HEK293T (cell line): ENCODE data around the gene ZBED6.
"Not testable (repeated sequence)": the region's sequence is repeated elsewhere in the genome, so short reads cannot be mapped to it uniquely, and the experiment has no call there.

ENCODE experiments used
- CTCF ChIA-PET: fragments of 350-600 bp; formaldehyde crosslinking; extraction: SDS; loops from one replicate; lab custom pipeline; 2021; ENCODE audit warnings: antibody characterized with exemption, inconsistent platforms; lab: Yijun Ruan, JAX
- POLR2A ChIA-PET: fragments of 350-600 bp; formaldehyde crosslinking; extraction: SDS; loops from one replicate; lab custom pipeline; 2020; ENCODE audit warnings: antibody characterized with exemption, inconsistent platforms; lab: Yijun Ruan, JAX
- DNase-seq: peaks from one replicate; pipeline ENCODE4 v3.0.0; 2012; ENCODE audit warnings: mixed read lengths; ENCODE audit errors: extremely low spot score
- ARNT ChIP-seq: fragments of 450-650 bp; IDR thresholded peaks from 2 replicates; pipeline ENCODE4 v1.6.1; 2017; ENCODE audit warnings: mild to moderate bottlenecking
- BHLHE40 ChIP-seq: fragments of 450-650 bp; IDR thresholded peaks from 2 replicates; pipeline ENCODE4 v1.6.1; 2016; ENCODE audit warnings: mild to moderate bottlenecking, moderate library complexity, borderline replicate concordance
- CTBP1 ChIP-seq: fragments of 450-650 bp; IDR thresholded peaks from 2 replicates; pipeline ENCODE4 v1.6.1; 2016; ENCODE audit warnings: borderline replicate concordance
- ELF4 ChIP-seq: fragments of 450-650 bp; IDR thresholded peaks from 2 replicates; pipeline ENCODE4 v1.6.1; 2017; ENCODE audit warnings: antibody characterized with exemption
- FOXA1 ChIP-seq: fragments of 450-650 bp; IDR thresholded peaks from 2 replicates; pipeline ENCODE4 v1.6.1; 2016; ENCODE audit warnings: mild to moderate bottlenecking
- FOXK2 ChIP-seq: fragments of 450-650 bp; IDR thresholded peaks from 2 replicates; pipeline ENCODE4 v1.6.1; 2016; ENCODE audit warnings: mild to moderate bottlenecking
- FOXM1 ChIP-seq: fragments of 450-650 bp; IDR thresholded peaks from 2 replicates; pipeline ENCODE4 v1.6.1; 2017; ENCODE audit warnings: mild to moderate bottlenecking, borderline replicate concordance
- HDGF ChIP-seq: fragments of 450-650 bp; IDR thresholded peaks from 2 replicates; pipeline ENCODE4 v1.6.1; 2017; ENCODE audit warnings: antibody characterized with exemption, borderline replicate concordance
- L3MBTL2 ChIP-seq: fragments of 450-650 bp; conservative IDR thresholded peaks from 2 replicates; pipeline ENCODE4 v1.6.1; 2016; ENCODE audit warnings: mild to moderate bottlenecking
- LEF1 ChIP-seq: fragments of 450-650 bp; IDR thresholded peaks from 2 replicates; pipeline ENCODE4 v1.6.1; 2017; ENCODE audit warnings: mild to moderate bottlenecking, borderline replicate concordance
- NFRKB ChIP-seq: fragments of 450-650 bp; IDR thresholded peaks from 2 replicates; pipeline ENCODE4 v1.6.1; 2016; ENCODE audit warnings: mild to moderate bottlenecking, moderate library complexity
- SP1 ChIP-seq: fragments of 450-650 bp; IDR thresholded peaks from 2 replicates; pipeline ENCODE4 v1.6.1; 2017
- SUZ12 ChIP-seq: fragments of 450-650 bp; IDR thresholded peaks from 2 replicates; pipeline ENCODE4 v1.6.1; 2016; ENCODE audit warnings: mild to moderate bottlenecking
- TARDBP ChIP-seq: fragments of 450-650 bp; IDR thresholded peaks from 2 replicates; pipeline ENCODE4 v1.6.1; 2016
- ZNF384 ChIP-seq: fragments of 450-650 bp; IDR thresholded peaks from 2 replicates; pipeline ENCODE4 v1.6.1; 2016
- TF ChIP-seq, protein P1 (sequence below): fragments of 450-650 bp; IDR thresholded peaks from 2 replicates; pipeline ENCODE4 v1.6.1; 2016

The ZBED6 gene

DNA sequence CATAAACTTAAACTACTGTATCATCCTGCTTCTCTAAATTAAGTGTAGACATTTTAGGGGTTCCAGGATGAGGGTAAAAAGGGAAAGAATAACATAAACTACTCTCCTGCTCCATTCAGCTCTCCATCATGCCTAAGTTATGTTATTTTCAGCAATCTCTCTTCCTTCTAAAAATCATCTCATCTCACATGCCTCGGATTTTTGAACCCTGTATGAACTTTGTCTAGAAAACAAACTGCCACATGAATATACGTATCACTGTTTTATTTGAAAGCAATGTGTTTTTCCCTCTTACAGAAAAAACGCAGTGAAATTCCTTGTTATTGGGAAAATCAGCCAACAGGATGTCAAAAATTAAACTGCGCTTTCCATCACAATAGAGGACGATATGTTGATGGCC is 32.6 kb downstream of the ZBED6 start:
- CTCF ChIA-PET, result no interaction called here
- no peak for DNase-seq
- TF ChIP-seq, protein P1, sequence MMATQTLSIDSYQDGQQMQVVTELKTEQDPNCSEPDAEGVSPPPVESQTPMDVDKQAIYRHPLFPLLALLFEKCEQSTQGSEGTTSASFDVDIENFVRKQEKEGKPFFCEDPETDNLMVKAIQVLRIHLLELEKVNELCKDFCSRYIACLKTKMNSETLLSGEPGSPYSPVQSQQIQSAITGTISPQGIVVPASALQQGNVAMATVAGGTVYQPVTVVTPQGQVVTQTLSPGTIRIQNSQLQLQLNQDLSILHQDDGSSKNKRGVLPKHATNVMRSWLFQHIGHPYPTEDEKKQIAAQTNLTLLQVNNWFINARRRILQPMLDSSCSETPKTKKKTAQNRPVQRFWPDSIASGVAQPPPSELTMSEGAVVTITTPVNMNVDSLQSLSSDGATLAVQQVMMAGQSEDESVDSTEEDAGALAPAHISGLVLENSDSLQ, result no peak
- TF ChIP-seq ARNT (no peak), BHLHE40 (no peak), CTBP1 (no peak), FOXM1 (no peak), SP1 (no peak), HDGF (no peak), ZNF384 (no peak), ELF4 (no peak), SUZ12 (no peak), NFRKB (no peak), TARDBP (no peak), FOXK2 (no peak), FOXA1 (no peak)
- POLR2A ChIA-PET, result no interaction called here

DNA sequence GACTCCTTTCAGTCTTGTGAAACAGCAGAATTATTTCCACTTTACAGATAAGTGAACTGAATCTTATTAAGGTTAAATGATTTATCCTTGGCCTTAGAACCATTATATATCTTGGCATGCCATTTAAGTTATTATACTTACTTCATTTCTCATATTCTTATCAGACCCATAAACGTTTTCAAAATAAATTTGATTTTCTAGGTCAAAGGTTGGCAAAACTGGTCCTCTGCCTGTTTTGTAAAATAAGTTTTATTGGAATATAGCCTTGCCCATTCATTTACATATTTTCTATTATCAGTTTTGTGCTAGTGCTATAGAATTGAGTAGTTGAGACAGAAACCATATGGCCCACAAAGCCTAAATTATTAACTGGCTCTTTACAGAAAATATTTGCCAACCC is 33.1 kb downstream of the ZBED6 start:
- no peak for TF ChIP-seq TARDBP
- TF ChIP-seq FOXM1, result no peak
- TF ChIP-seq LEF1, result no peak
- TF ChIP-seq ELF4, result no peak
- TF ChIP-seq BHLHE40, result no peak
- no peak for TF ChIP-seq FOXK2
- TF ChIP-seq ZNF384, result no peak
- no peak for TF ChIP-seq NFRKB
- TF ChIP-seq, protein P1, result no peak
- no peak for TF ChIP-seq FOXA1
- TF ChIP-seq HDGF, result no peak
- no peak for TF ChIP-seq L3MBTL2
- no peak for TF ChIP-seq SUZ12
- TF ChIP-seq SP1, result no peak
- TF ChIP-seq CTBP1, result no peak
- TF ChIP-seq ARNT, result no peak
- ChIA-PET POLR2A (no interaction called here), CTCF (no interaction called here)
- DNase-seq, result no peak

GRCh38 chr1:203829247-203829646 is 33.8 kb downstream of the ZBED6 start:
- CTCF ChIA-PET, POLR2A ChIA-PET, DNase-seq: not testable (repeated sequence)

DNA sequence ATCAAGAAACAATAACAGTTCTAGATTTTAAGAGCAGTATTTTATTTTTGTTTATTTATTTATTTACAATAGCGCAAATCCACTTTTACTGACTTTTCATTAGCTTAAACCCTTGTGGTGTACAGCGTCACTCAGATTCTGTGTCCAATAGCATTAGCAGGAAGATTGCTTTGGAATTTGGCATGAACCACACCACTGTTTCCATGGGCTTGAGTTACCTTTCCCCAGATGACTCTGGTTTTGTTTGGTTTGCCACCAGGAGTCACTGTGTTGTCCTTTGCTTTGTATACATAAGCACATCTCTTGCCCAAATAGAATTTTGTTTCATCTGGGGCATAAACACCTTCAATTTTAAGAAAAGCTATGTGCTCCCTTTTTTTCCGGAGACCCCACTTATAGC is 40.1 kb downstream of the ZBED6 start:
- no peak for TF ChIP-seq TARDBP
- no peak for TF ChIP-seq ELF4
- TF ChIP-seq FOXA1, result no peak
- no peak for TF ChIP-seq LEF1
- TF ChIP-seq HDGF, result no peak
- no peak for TF ChIP-seq ZNF384
- TF ChIP-seq L3MBTL2, result no peak
- TF ChIP-seq SP1, result no peak
- TF ChIP-seq, protein P1, result no peak
- TF ChIP-seq NFRKB, result no peak
- no peak for TF ChIP-seq SUZ12
- no peak for TF ChIP-seq BHLHE40
- POLR2A ChIA-PET, result no interaction called here
- DNase-seq, result no peak
- CTCF ChIA-PET, result no interaction called here

- POLR2A ChIA-PET, result no interaction called here
- CTCF ChIA-PET, result no interaction called here
- TF ChIP-seq TARDBP, result no peak
- DNase-seq, result no peak
Measured at GRCh38 chr1:203839081-203839480, 43.7 kb downstream of the ZBED6 start.

DNA sequence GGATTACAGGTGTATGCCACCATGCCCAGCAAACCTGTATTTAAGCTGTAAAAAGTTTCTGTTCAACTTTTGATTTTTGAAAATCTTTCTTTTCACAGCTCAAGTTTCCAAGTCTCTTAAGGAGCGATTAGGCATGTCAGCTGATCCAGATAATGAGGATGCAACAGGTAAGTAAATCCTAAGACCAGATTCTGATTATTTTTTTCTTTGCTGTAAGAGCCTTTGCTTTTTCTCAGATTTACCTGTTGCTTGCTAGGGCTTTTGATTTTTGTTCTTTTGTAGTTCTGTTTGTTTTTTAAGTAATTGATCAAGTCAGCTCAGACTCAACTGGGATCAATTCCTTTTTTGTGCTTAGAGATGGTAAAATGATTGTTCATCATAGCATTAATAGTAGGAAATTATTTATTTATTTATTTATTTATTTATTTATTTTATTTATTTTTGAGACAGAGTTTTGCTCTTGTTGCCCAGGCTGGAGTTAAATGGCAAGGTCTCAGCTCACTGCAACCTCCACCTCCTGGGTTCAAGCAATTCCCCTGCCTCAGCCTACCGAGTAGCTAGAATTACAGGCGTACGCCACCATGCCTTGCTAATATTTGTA is 44.9 kb downstream of the ZBED6 start:
- no peak for TF ChIP-seq FOXM1
- TF ChIP-seq, protein P1, result no peak
- ChIA-PET CTCF (no interaction called here), POLR2A (no interaction called here)
- DNase-seq, result no peak

DNA sequence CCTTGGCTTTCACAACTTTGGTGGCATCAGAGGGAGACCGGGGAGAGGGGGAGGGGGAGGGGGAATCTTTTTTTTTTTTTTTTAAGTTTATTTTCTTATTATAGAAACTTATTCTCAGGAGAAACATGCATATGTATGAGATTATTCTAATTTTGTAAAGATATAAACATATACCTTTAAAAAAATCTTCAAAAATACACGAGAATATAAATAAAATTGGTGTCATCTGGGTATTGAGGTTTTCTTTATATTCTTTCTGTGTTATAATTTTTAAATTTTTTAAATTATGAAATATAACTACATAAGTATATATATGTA is 47.1 kb downstream of the ZBED6 start:
- CTCF ChIA-PET, result no interaction called here
- no peak for DNase-seq
- TF ChIP-seq ZNF384 (no peak), HDGF (no peak), LEF1 (no peak), FOXA1 (no peak), ELF4 (no peak), L3MBTL2 (no peak), TARDBP (no peak), FOXK2 (no peak), SUZ12 (no peak), FOXM1 (no peak), BHLHE40 (no peak), NFRKB (no peak), ARNT (no peak), CTBP1 (no peak), SP1 (no peak)
- TF ChIP-seq, protein P1, result no peak
- POLR2A ChIA-PET, result no interaction called here
